GM18499 (cell line): Measurements from ENCODE around the gene VASN.
"Not testable (repeated sequence)": the region's sequence is repeated elsewhere in the genome, so short reads cannot be mapped to it uniquely, and the experiment has no call there.

Source experiments
- ATAC-seq: cut with Tn5 transposase; IDR thresholded peaks from one replicate; pipeline ENCODE4 v1.9.1; 2021; ENCODE audit warnings: moderate number of reproducible peaks; ENCODE audit not compliant: insufficient read depth, unreplicated experiment

The VASN gene

DNA sequence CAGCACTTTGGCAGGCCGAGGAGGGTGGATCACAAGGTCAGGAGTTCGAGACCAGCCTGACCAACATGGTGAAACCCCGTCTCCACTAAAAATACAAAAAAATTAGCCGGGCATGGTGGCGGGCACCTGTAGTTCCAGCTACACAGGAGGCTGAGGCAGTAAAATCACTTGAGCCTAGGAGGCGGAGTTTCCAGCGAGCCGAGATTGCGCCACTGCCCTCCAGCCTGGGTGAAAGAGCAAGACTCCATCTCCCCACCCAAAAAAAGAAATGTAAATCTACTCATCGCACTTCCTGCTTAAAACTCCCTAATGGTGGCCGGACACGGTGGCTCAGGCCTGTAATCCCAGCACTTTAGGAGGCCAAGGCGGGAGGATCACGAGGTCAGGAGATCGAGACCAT is 22.2 kb downstream of the VASN start:
- ATAC-seq: not testable (repeated sequence)

- no peak for ATAC-seq
Measured at GRCh38 chr16:4395055-4395726, 23.5 kb downstream of the VASN start.

GRCh38 chr16:4399001-4399730 is 27.5 kb downstream of the VASN start:
- no peak for ATAC-seq

- no peak for ATAC-seq
Measured at GRCh38 chr16:4401094-4401501, 29.4 kb downstream of the VASN start.

DNA sequence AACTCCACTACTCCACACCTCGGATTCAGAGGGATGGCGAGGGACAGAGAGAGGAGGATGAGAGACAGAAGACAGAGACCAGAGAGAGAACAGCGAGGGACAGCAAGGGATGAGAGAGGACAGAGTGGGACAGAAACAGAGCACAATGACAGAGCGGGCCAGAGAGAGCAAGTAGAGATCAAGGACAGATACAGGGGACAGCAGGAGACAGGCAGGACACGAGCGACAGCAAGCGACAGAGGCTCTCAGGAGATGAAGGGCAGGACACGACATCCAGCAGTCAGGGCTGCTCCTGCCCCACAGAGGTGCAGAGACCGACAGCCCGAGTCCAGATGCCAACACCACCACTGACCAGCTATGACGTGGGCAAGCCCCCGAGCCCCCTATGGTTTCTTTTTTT is 29.9 kb downstream of the VASN start:
- ATAC-seq: no peak

DNA sequence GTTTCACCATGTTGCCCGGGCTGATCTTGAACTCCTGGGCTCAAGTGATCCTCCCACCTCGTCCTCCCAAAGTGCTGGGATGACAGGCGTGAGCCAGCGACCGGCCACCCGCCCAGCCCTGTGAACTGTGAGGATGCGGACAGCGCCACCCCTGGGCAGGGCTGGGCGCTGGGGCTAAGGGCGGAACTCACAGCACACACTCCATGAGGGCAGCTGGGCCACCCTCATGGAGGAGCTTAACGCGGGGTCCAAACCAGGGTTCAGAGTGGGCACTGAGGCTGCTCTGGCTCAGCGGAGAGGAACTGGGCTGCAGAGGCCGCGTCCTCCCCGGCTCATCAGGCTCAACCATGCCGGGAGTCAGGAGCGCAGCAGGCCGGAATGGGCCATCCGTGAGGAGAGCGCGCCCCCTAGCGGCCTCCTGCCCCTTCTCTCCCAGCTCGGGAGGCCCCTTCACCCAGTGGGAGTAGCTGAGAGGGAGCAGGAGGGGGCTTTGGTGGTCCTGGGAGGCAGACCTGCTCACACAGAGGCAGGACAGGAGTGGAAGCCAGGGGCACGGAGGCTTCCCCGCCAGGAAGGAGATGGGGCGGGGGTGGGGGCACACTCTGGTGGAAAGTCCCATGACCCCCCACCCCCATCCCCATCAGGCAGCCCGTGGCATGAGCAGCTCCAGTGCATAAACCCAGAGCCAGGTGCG is 30.9 kb downstream of the VASN start:
- ATAC-seq: no peak

GRCh38 chr16:4403133-4403949 is 31.7 kb downstream of the VASN start:
- ATAC-seq: no peak

GRCh38 chr16:4404247-4404966 is 32.8 kb downstream of the VASN start:
- no peak for ATAC-seq

DNA sequence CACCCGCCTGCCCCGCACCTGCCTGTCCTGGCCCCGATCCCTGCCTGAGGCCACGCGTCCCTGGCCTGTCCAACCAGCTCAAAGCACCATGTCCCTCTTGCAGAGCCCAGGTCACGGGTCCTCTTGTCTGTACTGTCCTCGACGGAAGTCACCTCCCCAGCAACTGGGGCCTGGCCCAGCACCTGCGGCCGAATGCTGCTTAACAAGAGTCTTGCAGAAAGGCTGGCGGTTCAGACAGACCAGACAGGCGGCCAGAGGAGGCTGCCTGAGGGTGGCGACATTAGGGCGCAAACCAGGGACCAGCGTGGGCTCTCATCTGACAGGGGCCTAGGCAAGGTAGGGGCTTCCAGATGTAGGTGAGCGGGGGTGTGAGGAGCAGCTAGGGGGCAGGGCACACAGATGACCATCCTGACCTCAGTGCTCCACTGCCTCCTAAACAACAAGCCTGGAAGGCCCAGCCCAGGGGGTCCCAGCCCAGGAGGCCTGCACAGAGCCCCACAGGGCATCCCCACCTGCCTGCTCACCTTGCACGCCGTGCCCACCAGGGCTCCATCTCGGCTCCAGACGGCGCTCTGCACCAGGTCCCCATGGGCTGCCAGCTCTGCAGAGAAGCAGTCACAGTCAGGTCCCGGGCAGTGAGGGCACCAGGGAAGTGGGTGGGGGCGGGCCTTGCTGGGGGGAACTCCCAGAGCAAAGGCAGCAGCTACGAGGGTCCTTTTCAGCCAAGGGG is 33.5 kb downstream of the VASN start:
- ATAC-seq: no peak

DNA sequence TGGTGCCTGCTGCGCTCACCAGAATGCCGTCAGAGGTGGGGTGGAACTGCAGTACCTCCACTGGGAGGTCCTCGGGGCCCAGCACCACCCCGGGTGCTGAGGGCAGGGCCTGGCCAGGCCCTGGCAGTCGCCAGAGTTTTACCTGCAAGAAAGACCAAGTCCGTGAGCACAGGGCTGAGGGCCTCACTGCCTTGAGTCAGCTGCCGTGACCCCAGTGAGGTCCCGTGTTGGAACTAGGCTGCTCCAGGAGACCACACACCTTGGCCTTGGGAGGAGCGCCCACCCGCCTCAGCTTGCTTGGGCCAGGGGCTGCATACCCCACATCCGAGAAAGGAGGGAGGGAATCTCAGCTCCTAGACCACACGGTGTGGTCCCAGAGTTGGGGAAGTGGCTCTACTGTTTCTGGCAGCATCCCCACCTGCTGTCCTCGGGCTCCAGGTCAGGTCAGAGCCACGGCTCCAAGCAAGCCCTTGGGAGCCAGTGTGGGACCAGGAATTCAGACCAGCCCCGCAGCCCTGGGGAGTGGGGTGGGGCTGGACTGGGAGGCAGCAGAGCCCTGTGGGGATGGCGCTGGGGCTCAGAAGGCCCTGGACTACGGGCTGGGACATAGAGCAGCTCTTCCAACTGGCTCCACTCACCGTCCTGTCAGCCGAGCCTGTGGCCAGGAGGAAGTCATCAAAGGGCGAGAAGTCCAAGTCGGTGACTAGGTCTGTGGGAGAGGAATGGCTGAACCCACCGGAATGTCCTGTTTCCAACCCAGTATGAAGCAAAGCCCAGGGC is 36.1 kb downstream of the VASN start:
- no peak for ATAC-seq

GRCh38 chr16:4408323-4408690 is 36.7 kb downstream of the VASN start:
- no peak for ATAC-seq

GRCh38 chr16:4409081-4409932 is 37.7 kb downstream of the VASN start:
- no peak for ATAC-seq

DNA sequence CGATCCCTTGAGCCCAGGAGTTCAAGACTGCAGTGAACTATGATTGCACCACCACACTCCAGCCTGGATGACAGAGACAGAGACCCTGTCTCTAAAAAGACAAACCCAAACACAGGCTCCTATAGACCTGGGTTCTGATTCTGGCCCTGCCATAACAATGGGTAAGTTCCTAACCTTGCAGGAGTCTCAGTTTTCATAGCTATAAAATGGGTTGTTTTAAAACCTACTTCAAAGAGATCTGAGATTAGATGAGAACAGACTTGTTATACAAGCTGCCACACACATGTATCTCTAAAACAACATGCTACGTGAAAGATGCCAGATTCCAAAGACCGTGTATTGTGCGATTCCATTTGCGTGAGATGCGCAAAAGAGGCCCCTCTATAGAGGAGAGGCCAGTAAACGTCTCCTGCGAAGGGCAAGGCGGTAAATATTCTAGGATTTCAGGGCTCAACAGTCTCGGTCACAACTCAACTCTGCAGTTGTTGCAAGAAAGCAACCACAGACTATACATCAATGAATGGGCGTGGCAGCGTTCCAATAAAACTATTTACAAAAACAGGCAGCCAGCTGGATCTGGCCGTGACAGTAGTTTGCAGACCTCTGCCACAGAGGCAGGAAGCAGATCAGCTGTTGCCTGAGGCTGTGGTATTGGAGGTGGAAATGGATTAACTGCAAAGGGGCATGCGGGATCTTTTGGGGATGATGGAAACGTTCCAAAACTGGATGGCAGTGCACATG is 38.9 kb downstream of the VASN start:
- no peak for ATAC-seq

GRCh38 chr16:4411684-4412083 is 40.0 kb downstream of the VASN start:
- ATAC-seq: no peak

DNA sequence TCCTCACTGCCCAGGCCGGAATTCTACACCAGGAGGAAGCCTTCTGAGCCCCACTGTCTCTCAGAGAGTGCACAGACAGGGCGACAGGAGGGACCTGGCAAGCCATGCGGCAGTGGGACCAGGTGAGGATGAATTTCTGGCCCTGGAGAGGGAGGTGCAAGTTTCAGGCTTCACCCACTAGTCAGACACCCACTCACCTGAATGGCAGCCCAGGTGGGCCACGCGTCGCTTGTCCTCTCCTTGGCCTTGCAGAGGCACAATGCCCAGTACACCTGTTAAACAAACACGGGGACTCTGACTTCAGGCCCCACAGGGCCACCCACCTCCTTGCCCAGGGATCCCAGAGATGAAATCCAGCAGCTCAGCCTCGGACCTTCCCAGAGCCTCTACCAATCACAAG is 40.5 kb downstream of the VASN start:
- no peak for ATAC-seq

DNA sequence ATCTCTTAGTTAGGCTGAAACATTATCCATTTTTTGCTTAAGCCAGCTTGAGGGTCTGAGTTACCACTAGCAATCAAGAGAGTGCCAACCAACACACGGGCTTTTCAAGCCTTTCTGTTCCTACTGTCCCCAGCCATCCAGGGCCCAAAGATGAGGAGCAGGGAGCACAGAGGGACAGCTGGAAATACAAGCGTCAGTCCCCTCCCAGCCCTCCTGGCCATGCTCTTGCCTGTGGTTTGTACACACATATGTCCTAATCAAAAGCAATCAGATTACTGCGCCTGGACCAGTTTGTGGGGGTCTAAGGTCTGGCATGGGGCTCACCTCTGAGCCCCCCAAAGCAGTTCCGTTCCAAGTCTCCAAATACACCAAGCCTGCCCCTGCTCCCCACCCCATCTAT is 41.2 kb downstream of the VASN start:
- no peak for ATAC-seq
